OCI-M2 (cell line): ENCODE results near the gene MAGI2.
"Not testable (repeated sequence)": the region's sequence is repeated elsewhere in the genome, so short reads cannot be mapped to it uniquely, and the experiment has no call there.

Experiments used
- DNase-seq: peaks from one replicate; lab custom pipeline; 2025; ENCODE audit not compliant: unreplicated experiment; lab: John Stamatoyannopoulos, UW

MAGI2 gene

DNA sequence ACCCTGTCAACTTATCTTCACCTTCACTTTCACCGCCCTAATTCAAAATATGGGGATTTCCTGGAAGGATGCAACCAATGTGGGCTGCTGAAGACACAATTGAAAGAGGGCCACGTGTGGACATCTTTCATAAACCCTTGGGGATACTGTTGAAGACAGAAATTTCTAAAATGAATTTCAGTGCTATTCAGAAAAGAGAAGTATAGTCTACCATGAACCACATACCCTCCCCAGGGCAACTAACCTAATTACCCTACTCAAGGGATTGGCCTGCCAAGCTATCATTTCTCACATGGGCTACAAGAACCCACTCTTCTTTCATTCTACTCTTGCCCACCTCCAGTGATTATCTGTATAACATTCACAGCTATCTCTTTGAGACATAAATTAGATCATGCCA lies 1428.9 kb downstream of the MAGI2 start:
- no peak for DNase-seq

DNA sequence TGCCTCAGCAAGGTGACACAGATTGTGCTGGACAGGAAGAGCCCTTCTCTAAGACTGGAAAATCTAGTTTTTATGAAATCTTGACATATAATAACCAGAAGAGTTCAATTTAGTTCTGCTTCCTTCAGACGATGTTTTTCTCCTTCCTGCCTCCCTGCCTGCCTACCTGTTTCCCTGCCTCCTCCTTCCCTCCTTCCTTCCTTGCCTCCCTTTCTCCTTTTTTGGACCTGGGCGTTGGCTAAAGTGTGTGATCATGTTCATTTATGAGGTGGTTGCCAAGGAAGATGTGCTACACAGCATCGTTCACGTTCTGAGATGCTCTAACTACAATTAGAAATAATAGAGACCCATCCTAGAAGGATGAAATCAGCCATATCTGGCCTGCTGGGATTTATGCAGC lies 1430.3 kb downstream of the MAGI2 start:
- no peak for DNase-seq

- no peak for DNase-seq
Measured at GRCh38 chr7:78022165-78022564, 1431.3 kb downstream of the MAGI2 start.

DNA sequence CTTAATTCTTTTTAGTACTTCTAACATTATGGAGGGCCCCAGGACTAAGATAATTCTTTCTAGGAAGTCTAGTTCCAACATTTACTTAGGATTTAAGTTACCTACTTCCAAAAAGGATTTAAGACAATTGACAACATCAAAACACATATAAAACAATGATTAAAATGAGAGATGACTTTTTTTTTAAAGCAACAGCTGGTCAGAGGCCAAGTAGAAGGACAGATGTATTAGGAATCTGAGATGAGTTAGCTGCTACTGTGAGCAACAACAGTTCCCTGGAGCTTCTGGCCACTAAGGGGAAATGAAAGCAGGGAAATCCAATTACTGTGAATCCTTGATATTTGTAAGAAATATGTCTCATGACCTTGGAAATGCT lies 1432.6 kb downstream of the MAGI2 start:
- no peak for DNase-seq

GRCh38 chr7:78020136-78020873 lies 1433.2 kb downstream of the MAGI2 start:
- DNase-seq: peak; percentile 31

GRCh38 chr7:78019447-78020135 lies 1433.9 kb downstream of the MAGI2 start:
- DNase-seq: no peak

DNA sequence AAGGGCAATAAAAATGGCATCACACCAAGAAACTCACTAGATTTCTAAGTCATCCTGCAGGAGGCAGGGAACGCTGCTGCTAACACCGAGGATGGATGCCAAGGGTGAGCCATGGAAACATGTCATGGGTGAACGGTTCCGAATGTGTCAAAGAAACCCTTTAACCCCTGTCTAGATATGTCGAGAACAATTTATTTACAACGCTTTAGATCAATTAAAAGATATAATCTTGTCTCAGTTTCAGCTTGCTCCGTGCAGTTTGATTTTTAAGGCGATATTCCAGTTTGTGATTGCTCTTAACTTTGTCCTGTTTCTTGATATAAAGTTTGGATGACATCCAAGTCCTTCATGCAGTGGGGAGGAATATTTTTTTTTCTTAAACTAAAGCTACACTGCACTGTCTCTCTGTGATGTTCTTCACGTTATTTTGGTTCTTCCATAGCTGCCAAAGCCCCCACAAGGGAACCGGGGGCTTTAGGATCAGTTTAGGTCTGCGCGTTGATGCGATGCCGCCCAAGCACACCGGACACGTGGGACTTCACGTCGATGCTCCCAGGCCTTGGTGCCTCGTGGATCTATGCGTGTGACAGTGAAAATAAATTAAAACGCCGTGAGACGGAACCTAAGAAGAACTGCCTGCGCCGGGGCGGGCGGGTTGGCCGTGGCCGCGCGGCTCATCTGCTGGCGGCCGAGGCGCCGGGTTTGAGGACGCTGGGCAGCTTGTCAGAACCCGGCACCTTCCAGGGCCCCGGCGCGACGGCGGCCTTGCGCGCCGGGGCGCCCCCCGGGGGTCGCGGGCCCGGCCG lies 1434.6 kb downstream of the MAGI2 start:
- no peak for DNase-seq

DNA sequence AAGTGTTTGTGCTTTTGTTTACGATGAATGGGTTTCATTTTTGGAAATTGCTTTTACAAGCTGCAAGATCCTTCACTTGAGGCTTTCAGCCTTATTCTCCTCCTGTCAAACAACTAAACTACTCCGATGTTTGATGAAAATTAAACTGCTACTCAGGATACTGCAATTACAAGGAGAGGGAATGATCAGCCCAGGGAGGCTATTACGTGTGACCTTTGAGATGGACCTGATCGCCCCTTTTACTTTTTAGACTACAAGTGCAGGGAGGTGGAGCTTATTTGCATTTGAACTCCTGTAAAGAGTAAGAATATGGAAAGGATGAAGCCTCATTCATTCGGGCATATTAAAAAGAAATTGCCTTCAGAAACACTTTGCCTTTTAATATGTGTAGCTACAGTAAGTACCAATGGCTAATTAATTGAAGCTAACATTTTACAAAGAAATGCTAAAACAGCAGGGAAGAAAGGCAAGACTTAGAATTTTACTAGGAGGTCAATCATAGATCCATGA lies 1435.8 kb downstream of the MAGI2 start:
- DNase-seq: no peak

DNA sequence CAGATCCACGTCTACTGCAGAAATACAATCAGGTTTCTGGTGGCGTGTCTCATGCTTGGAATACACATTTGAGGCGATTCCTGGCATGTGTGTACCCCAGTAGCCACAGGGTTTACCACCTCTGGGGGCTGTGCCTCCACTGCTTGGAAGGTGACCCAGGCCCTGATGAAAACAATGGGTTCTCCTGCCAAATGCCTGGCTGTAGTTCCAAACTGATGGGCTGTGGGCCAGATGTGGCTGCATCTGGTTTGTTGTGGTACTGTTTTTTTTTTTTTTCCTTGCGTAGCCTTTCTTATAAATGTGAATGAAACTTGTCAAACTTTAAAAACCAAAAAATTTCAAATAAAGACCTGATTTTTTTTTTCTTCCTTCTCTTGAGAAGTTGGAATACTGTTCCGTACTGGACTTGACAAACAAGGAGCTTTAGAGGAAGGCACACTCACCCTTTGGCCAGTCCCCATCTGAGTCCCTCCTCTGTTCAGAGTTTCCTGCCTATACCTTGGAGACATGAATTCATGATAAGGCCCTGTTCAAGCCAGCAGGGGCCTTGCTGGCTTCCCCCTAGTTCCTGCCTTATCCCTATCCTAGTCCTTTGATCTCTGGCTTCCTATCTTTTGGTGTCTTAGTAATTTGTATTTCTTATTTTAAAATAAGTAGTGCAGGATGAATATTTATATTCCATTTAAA lies 1437.8 kb downstream of the MAGI2 start:
- DNase-seq: no peak

GRCh38 chr7:78014401-78014800 lies 1439.1 kb downstream of the MAGI2 start:
- no peak for DNase-seq

DNA sequence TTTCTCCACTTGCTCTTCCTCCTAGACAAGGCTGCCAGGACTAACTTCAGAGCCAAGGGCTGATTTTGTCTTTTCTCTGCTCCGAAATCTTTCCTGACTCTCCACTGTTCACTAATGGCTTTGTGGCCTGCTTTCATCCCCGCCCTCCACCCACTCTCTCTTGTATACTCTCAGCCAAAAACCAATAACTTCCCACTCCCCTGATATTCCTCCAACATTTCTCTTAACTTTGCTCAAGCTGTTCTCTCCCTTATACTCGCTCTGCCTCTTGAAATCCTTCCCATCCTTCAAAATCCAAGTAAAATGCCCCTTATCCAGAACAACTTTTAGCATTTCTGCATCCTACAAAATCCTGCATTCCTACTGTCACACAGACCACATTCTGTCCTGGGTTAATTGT lies 1440.1 kb downstream of the MAGI2 start:
- DNase-seq: no peak

- DNase-seq: no peak
Measured at GRCh38 chr7:78011642-78012041, 1441.8 kb downstream of the MAGI2 start.

DNA sequence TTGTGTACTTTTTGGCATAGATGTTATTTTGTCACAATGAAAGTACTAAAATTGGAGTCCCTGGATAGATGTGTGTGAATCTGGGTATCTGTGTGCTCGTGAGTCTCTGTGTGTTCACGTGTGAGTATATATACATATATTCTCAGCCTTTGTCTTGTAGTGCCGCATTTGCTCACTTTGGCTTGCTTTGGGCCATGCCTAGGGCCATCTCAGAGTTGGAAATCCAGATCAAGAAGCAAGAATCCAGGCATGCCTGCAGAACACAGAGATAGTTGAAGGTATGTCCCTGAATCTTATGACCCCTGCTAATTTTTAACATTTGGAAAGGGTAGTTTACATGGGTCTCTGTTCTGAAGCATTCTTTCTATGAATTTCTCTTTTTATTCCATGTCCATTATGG lies 1446.2 kb downstream of the MAGI2 start:
- no peak for DNase-seq

- DNase-seq: no peak
Measured at GRCh38 chr7:78006063-78006755, 1447.3 kb downstream of the MAGI2 start.

GRCh38 chr7:78002715-78003114 lies 1450.8 kb downstream of the MAGI2 start:
- DNase-seq: no peak

DNA sequence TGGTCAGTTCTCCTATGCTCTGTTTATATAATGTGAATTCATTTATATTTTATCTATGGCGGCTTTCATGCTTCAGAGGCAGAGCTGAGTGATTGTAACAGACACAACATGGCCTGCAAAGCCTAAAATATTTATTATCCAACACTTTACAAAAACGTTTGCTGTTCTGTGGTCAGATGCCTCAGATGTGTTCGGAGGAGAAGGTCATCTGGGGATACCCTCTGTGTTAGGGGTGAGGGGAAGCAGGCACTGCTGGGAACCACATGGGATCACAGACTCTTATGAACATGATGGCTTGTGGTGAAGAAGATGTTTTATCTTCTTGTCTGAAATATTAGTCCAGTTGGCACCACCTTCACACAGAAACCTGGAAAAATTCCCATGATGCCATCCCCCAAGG lies 1451.4 kb downstream of the MAGI2 start:
- no peak for DNase-seq

DNA sequence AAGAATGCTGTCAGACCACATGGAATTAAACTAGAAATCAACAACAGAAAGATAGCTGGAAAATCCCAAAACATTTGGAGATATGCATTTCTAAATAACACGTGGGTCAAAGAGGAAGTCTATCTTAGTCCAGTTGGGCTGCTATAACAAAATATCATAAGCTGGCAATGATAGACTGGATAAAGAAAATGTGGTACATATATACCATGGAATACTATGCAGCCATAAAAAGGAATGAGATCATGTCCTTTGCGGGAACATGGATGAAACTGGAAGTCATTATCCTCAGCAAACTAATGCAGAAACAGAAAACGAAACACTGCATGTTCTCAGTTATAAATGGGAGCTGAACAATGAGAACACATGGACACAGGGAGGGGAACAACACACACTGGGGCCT lies 1454.3 kb downstream of the MAGI2 start:
- not testable (repeated sequence) for DNase-seq

GRCh38 chr7:77995717-77996116 lies 1457.8 kb downstream of the MAGI2 start:
- no peak for DNase-seq

- no peak for DNase-seq
Measured at GRCh38 chr7:77993838-77994237, 1459.6 kb downstream of the MAGI2 start.

DNA sequence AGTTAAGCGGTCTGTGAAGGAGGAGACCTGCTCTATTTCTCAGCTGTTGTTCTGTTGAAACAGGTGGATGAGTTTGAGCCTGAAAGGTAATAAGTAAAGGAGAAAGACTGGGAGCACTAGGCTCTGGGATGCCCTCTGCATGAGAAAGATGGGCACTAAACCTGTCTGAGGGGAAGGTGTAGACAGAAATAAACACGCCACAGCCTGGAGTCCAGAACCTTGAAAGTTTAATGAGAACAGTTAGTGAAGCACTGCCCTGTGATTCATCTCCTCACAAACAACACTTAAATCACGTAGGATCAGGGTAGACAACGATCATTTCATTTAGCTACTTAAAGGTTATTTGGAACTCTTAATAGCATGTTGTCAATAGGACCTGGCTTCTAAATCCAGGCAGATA lies 1461.8 kb downstream of the MAGI2 start:
- no peak for DNase-seq
